Measurements from ENCODE around the gene MYT1.

MYT1 gene

GRCh38 chr20:64217539-64218221 is 53.4 kb downstream of the MYT1 start:
- H3K4me1 ChIP-seq (ENCODE audit: insufficient read depth, poor library complexity, severe bottlenecking): peaks cover 14% of the 10 kb centered on the region
- no peaks in the 10 kb centered on the region for H3K36me3 ChIP-seq (ENCODE audit: low read depth)
- TF ChIP-seq, protein P1, sequence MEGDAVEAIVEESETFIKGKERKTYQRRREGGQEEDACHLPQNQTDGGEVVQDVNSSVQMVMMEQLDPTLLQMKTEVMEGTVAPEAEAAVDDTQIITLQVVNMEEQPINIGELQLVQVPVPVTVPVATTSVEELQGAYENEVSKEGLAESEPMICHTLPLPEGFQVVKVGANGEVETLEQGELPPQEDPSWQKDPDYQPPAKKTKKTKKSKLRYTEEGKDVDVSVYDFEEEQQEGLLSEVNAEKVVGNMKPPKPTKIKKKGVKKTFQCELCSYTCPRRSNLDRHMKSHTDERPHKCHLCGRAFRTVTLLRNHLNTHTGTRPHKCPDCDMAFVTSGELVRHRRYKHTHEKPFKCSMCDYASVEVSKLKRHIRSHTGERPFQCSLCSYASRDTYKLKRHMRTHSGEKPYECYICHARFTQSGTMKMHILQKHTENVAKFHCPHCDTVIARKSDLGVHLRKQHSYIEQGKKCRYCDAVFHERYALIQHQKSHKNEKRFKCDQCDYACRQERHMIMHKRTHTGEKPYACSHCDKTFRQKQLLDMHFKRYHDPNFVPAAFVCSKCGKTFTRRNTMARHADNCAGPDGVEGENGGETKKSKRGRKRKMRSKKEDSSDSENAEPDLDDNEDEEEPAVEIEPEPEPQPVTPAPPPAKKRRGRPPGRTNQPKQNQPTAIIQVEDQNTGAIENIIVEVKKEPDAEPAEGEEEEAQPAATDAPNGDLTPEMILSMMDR (IDR thresholded peaks at IDR 0.05; ENCODE audit: poor library complexity, severe bottlenecking): no peak
- no peak overlapping the region for H3K4me3 ChIP-seq (ENCODE audit: severe bottlenecking)
- ATAC-seq (ENCODE audit: low read depth) (no peak), DNase-seq (ENCODE audit: low spot score) (no peak)
- no peak overlapping the region for H3K27ac ChIP-seq (ENCODE audit: poor library complexity, severe bottlenecking)
- no peaks in the 10 kb centered on the region for H3K9me3 ChIP-seq (ENCODE audit: severe bottlenecking)
- no peaks in the 10 kb centered on the region for H3K27me3 ChIP-seq (ENCODE audit: insufficient read depth, poor library complexity, severe bottlenecking)

GRCh38 chr20:64219202-64219601 is 55.0 kb downstream of the MYT1 start:
- Histone ChIP-seq H3K27ac (ENCODE audit: poor library complexity, severe bottlenecking) (no peak overlapping the region), H3K9me3 (ENCODE audit: severe bottlenecking) (no peaks in the 10 kb centered on the region), H3K4me1 (ENCODE audit: insufficient read depth, poor library complexity, severe bottlenecking) (peaks cover 19% of the 10 kb centered on the region), H3K36me3 (ENCODE audit: low read depth) (no peaks in the 10 kb centered on the region), H3K27me3 (ENCODE audit: insufficient read depth, poor library complexity, severe bottlenecking) (no peaks in the 10 kb centered on the region), H3K4me3 (ENCODE audit: severe bottlenecking) (no peak overlapping the region)
- TF ChIP-seq, protein P1 (IDR thresholded peaks at IDR 0.05; ENCODE audit: poor library complexity, severe bottlenecking): no peak
- ATAC-seq (ENCODE audit: low read depth): no peak
- DNase-seq (ENCODE audit: low spot score): no peak

DNA sequence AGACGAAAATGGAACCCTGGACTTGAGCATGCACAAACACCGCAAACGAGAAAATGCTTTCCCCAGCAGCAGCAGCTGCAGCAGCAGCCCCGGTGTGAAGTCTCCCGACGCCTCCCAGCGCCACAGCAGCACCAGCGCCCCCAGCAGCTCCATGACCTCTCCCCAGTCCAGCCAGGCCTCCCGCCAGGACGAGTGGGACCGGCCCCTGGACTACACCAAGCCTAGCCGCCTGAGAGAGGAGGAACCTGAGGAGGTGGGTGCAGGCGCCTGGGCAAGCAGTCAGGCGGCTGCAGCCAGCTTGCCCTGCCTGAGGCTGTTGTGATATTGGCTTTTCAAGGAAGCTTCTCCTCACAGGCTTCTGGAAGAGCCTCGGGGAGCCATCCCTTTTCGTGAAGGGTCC is 55.5 kb downstream of the MYT1 start:
- TF ChIP-seq, protein P1 (IDR thresholded peaks at IDR 0.05; ENCODE audit: poor library complexity, severe bottlenecking): no peak
- no peak for ATAC-seq (ENCODE audit: low read depth)
- Histone ChIP-seq H3K4me1 (ENCODE audit: insufficient read depth, poor library complexity, severe bottlenecking) (peaks cover 25% of the 10 kb centered on the region), H3K36me3 (ENCODE audit: low read depth) (no peaks in the 10 kb centered on the region), H3K9me3 (ENCODE audit: severe bottlenecking) (no peaks in the 10 kb centered on the region), H3K27ac (ENCODE audit: poor library complexity, severe bottlenecking) (no peak overlapping the region), H3K27me3 (ENCODE audit: insufficient read depth, poor library complexity, severe bottlenecking) (no peaks in the 10 kb centered on the region), H3K4me3 (ENCODE audit: severe bottlenecking) (no peak overlapping the region)
- DNase-seq (ENCODE audit: low spot score): no peak

GRCh38 chr20:64220420-64220819 is 56.2 kb downstream of the MYT1 start:
- Histone ChIP-seq H3K4me1 (ENCODE audit: insufficient read depth, poor library complexity, severe bottlenecking) (peaks cover 25% of the 10 kb centered on the region), H3K27ac (ENCODE audit: poor library complexity, severe bottlenecking) (no peak overlapping the region), H3K36me3 (ENCODE audit: low read depth) (no peaks in the 10 kb centered on the region), H3K9me3 (ENCODE audit: severe bottlenecking) (no peaks in the 10 kb centered on the region), H3K4me3 (ENCODE audit: severe bottlenecking) (no peak overlapping the region), H3K27me3 (ENCODE audit: insufficient read depth, poor library complexity, severe bottlenecking) (no peaks in the 10 kb centered on the region)
- TF ChIP-seq, protein P1 (IDR thresholded peaks at IDR 0.05; ENCODE audit: poor library complexity, severe bottlenecking): no peak
- ATAC-seq (ENCODE audit: low read depth) (no peak), DNase-seq (ENCODE audit: low spot score) (no peak)

- H3K36me3 ChIP-seq (ENCODE audit: low read depth): no peaks in the 10 kb centered on the region
- no peaks in the 10 kb centered on the region for H3K27me3 ChIP-seq (ENCODE audit: insufficient read depth, poor library complexity, severe bottlenecking)
- DNase-seq (ENCODE audit: low spot score) (no peak), ATAC-seq (ENCODE audit: low read depth) (no peak)
- no peak overlapping the region for H3K27ac ChIP-seq (ENCODE audit: poor library complexity, severe bottlenecking)
- no peak overlapping the region for H3K4me3 ChIP-seq (ENCODE audit: severe bottlenecking)
- H3K4me1 ChIP-seq (ENCODE audit: insufficient read depth, poor library complexity, severe bottlenecking): peaks cover 25% of the 10 kb centered on the region
- no peaks in the 10 kb centered on the region for H3K9me3 ChIP-seq (ENCODE audit: severe bottlenecking)
- TF ChIP-seq, protein P1 (IDR thresholded peaks at IDR 0.05; ENCODE audit: poor library complexity, severe bottlenecking): no peak
Observed at GRCh38 chr20:64220891-64221527, 56.8 kb downstream of the MYT1 start.

Data from RWPE2 (cell line).